PC-3 (cell line): ENCODE results near the gene CCDC177.

Experiments
- CTCF ChIP-seq: fragments of 300-600 bp; sonication (generic); conservative IDR thresholded peaks from 2 replicates; pipeline ENCODE4 v1.5.1; 2017; ENCODE audit warnings: antibody characterized with exemption, low read depth, mild to moderate bottlenecking, low read length
- EZH2 ChIP-seq: fragments of 300-600 bp; sonication (generic); IDR thresholded peaks from one replicate; pipeline ENCODE4 v1.6.1; 2017; ENCODE audit warnings: antibody characterized with exemption, mild to moderate bottlenecking, low read length; ENCODE audit not compliant: unreplicated experiment

GRCh38 chr14:69573205-69573830 is 1.4 kb downstream of the CCDC177 start:
- TF ChIP-seq CTCF (no peak), EZH2 (no peak)
